Natural killer cell (primary cell): Measurements from ENCODE around the gene PLEKHA8. TPM values are rescaled to one million over a fixed set of nuclear protein-coding genes. Genes with fewer than 3 reads are reported as not detected.

Source experiments
- ATAC-seq, 3 donors: fragments of 150-1000 bp in 2 of 3; fragments of 200-7000 bp in 1 of 3; cut with Tn5 transposase; 1 replicate in 1 of 3; 2 replicates in 2 of 3; pipeline ENCODE4 v1.10.0; 2021; ENCODE audit warnings: mild to moderate bottlenecking in 2 of 3, moderate library complexity in 2 of 3
- DNase-seq, 2 donors: peaks; one replicate each; pipeline versions ENCODE4 v3.0.0 to v3.0.0-alpha.2; 2013 to 2021; ENCODE audit warnings: mixed read lengths in 1 of 2
- H3K27ac ChIP-seq: one replicate; pipeline ENCODE4 v1.5.1; 2013; ENCODE audit warnings: mild to moderate bottlenecking, low read length
- H3K27me3 ChIP-seq: one replicate; pipeline ENCODE4 v1.6.1; 2013; ENCODE audit warnings: low read length; ENCODE audit not compliant: control insufficient read depth, insufficient read depth
- H3K36me3 ChIP-seq: one replicate; pipeline ENCODE4 v1.6.1; 2013; ENCODE audit warnings: low read length; ENCODE audit not compliant: control insufficient read depth, insufficient read depth
- H3K4me1 ChIP-seq: one replicate; pipeline ENCODE4 v1.6.1; 2013; ENCODE audit warnings: low read length; ENCODE audit not compliant: control insufficient read depth, insufficient read depth
- H3K4me3 ChIP-seq: one replicate; pipeline ENCODE4 v1.5.1; 2013; ENCODE audit warnings: low read length
- H3K9me3 ChIP-seq: one replicate; pipeline ENCODE4 v1.6.1; 2013; ENCODE audit warnings: low read length; ENCODE audit not compliant: control insufficient read depth, insufficient read depth
- H3K27ac Mint-ChIP-seq, 2 donors: one replicate each; pipeline ENCODE4 v1.8.0; 2022; ENCODE audit warnings: mild to moderate bottlenecking in 2 of 2, mixed read lengths in 2 of 2, moderate library complexity in 1 of 2
- H3K27me3 Mint-ChIP-seq, 2 donors: one replicate each; pipeline ENCODE4 v1.8.0; 2022; ENCODE audit warnings: low read depth in 2 of 2, mixed read lengths in 2 of 2
- H3K36me3 Mint-ChIP-seq: one replicate; pipeline ENCODE4 v1.8.0; 2022; ENCODE audit warnings: mixed read lengths
- H3K4me1 Mint-ChIP-seq, 2 donors: one replicate each; pipeline ENCODE4 v1.8.0; 2022; ENCODE audit warnings: mixed read lengths in 2 of 2
- H3K4me3 Mint-ChIP-seq: one replicate; pipeline ENCODE4 v1.8.0; 2022; ENCODE audit warnings: mild to moderate bottlenecking, moderate library complexity, mixed read lengths
- H3K9me3 Mint-ChIP-seq, 2 donors: one replicate each; pipeline ENCODE4 v1.8.0; 2022; ENCODE audit warnings: mixed read lengths in 2 of 2
- WGBS: methylation state at CpG from one replicate; pipeline ENCODE4 v1.1.7; 2013; ENCODE audit warnings: missing lambda C conversion rate; ENCODE audit not compliant: insufficient coverage; 5-methylcytosine and 5-hydroxymethylcytosine counted together
- intact Hi-C: fragments of 100-400 bp; cut with micrococcal nuclease; formaldehyde crosslinking; loops from one replicate; pipeline ENCODE4 v1.14.2; 2022
- total RNA-seq, 4 donors: library from RNA; stranded (reverse); fragments of 120-200 nt in 1 of 4; gene quantifications; one replicate each; pipeline versions ENCODE4 v1.2.3 to v1.2.4, GENCODE V29; 2013 to 2022
- TF ChIP-seq, protein P1 (sequence below): fragments of 200-600 bp; IDR thresholded peaks from one replicate; pipeline ENCODE4 v1.8.0; 2022; ENCODE audit warnings: antibody characterized with exemption

Gene PLEKHA8
- total RNA-seq, 3 donors from 2014 or later (not counting 1 experiment from before 2014, with no cell fraction given) = 8.7 to 12.8 (median 11.8) TPM

DNA sequence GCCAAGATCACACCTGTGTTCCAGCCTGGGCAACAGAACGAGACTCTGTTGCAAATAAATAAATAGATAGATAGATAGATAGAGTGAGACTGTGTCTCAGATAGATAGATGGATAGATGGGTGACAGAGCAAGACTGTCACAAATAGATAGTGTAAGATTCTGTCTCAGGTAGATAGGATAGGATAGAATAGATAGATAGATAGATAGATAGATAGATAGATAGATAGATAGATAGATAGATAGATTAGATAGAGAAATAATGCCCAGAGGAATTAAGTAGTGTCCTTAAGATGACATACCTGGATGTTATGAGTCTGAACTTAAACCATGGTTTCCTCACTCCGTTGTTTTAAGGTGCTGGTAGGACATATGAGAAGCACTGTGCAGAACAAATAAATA lies 8.0 kb downstream of the PLEKHA8 start:
- 92% methylated on average over 2 of the region's 2 CpGs for WGBS
- Mint-ChIP-seq H3K4me3 (no peak overlapping the region), H3K27me3 (no peaks in the 10 kb centered on the region), H3K27ac (no peak overlapping the region), H3K36me3 (no peaks in the 10 kb centered on the region), H3K9me3 (no peaks in the 10 kb centered on the region), H3K4me1 (peaks cover 0 to 10% of the 10 kb centered on the region in 2 donors)
- Histone ChIP-seq H3K4me3 (no peak overlapping the region), H3K9me3 (no peaks in the 10 kb centered on the region), H3K27ac (no peak overlapping the region), H3K27me3 (no peaks in the 10 kb centered on the region), H3K36me3 (no peaks in the 10 kb centered on the region), H3K4me1 (no peaks in the 10 kb centered on the region)
- intact Hi-C loops = no loop called here
- TF ChIP-seq, protein P1, sequence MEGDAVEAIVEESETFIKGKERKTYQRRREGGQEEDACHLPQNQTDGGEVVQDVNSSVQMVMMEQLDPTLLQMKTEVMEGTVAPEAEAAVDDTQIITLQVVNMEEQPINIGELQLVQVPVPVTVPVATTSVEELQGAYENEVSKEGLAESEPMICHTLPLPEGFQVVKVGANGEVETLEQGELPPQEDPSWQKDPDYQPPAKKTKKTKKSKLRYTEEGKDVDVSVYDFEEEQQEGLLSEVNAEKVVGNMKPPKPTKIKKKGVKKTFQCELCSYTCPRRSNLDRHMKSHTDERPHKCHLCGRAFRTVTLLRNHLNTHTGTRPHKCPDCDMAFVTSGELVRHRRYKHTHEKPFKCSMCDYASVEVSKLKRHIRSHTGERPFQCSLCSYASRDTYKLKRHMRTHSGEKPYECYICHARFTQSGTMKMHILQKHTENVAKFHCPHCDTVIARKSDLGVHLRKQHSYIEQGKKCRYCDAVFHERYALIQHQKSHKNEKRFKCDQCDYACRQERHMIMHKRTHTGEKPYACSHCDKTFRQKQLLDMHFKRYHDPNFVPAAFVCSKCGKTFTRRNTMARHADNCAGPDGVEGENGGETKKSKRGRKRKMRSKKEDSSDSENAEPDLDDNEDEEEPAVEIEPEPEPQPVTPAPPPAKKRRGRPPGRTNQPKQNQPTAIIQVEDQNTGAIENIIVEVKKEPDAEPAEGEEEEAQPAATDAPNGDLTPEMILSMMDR = no peak
- DNase-seq (no peak), ATAC-seq (no peak)

DNA sequence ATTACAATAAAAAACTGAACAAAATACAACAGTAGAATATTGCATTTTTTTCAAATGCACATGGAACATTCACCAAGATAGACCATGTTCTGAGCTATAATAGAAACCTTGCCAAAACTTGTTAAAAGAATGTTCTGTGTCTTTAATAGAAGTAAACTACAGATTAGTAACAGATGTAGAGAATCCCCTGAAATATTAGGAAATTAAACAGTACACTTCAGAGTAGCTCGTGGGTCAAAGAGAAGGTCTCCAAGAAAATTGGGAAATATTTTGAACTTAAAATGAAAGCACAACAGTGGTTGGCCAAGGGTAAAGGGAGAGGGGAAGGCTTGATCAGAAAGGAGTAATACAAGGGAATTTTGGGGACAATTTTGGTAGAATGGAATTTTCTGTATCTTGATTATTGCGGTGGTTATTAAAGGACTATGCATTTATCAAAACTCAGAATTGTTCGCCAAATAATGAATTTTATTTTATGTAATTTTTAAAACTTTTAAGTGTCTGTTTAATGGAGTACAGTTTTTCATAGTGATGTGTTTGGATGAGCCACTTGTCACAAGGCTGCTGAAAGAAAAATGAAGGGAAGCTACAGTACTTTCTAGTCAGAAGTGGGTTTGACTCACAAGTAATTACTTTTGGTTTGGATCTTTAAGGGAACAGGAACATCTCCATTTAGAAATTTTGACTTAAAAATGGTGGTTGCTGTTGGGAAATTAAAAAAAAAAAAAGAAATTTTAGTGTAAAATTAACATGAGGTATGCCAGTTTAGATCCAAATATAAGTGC lies 10.2 kb downstream of the PLEKHA8 start:
- Histone ChIP-seq H3K4me1 (no peaks in the 10 kb centered on the region), H3K4me3 (no peak overlapping the region), H3K27ac (no peak overlapping the region), H3K9me3 (no peaks in the 10 kb centered on the region), H3K27me3 (no peaks in the 10 kb centered on the region), H3K36me3 (no peaks in the 10 kb centered on the region)
- no peak overlapping the region for H3K4me3 Mint-ChIP-seq
- TF ChIP-seq, protein P1 = no peak
- no peaks in the 10 kb centered on the region for H3K27me3 Mint-ChIP-seq
- DNase-seq (no peak), ATAC-seq (no peak)
- no peak overlapping the region for H3K27ac Mint-ChIP-seq
- intact Hi-C loops = no loop called here
- peaks cover 7 to 17% of the 10 kb centered on the region in 2 donors for H3K4me1 Mint-ChIP-seq
- H3K36me3 Mint-ChIP-seq = no peaks in the 10 kb centered on the region
- WGBS = 96% methylated on average over 2 of the region's 3 CpGs
- no peaks in the 10 kb centered on the region for H3K9me3 Mint-ChIP-seq

DNA sequence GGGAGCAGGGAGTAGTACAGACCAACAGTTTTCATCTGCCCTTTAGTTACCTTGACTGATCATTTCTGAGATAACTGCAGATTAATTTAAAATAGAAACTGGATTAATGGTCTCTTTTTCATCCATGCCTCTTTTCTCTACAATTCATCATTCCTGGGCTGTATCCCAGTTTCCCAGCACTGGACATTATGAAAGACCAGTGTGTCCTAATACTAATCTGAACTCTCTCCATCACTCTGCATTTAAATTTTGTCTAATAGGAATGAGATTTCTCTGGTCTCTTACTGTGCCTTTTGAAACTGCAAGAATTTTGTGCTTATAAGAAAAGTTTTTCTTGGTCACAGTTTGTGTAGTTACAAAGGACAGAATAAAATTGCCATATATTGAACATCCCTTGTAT lies 12.7 kb downstream of the PLEKHA8 start:
- H3K4me3 ChIP-seq = no peak overlapping the region
- Mint-ChIP-seq H3K9me3 (no peaks in the 10 kb centered on the region), H3K4me1 (peaks cover 7 to 17% of the 10 kb centered on the region in 2 donors), H3K4me3 (no peak overlapping the region), H3K27ac (no peak overlapping the region), H3K36me3 (peaks cover 9% of the 10 kb centered on the region), H3K27me3 (no peaks in the 10 kb centered on the region)
- intact Hi-C loops = no loop called here
- H3K27ac ChIP-seq = no peak overlapping the region
- DNase-seq (no peak), ATAC-seq (no peak)
- no peaks in the 10 kb centered on the region for H3K4me1 ChIP-seq
- H3K36me3 ChIP-seq = no peaks in the 10 kb centered on the region
- TF ChIP-seq, protein P1 = no peak
- H3K9me3 ChIP-seq = no peaks in the 10 kb centered on the region
- no peaks in the 10 kb centered on the region for H3K27me3 ChIP-seq
